Lung (tissue), 16 donors: ENCODE results near the gene KCNJ6. TPM values are rescaled to one million over a fixed set of nuclear protein-coding genes. Genes with fewer than 3 reads are reported as not detected.

Experiments
- ATAC-seq: fragments of 200-7000 bp; cut with Tn5 transposase; one replicate; pipeline ENCODE4 v1.9.1; 2020; ENCODE audit warnings: moderate number of reproducible peaks; ENCODE audit not compliant: insufficient read depth, low FRiP score
- DNase-seq, 3 donors: peaks; one replicate each; pipeline ENCODE4 v3.0.0-alpha.2; 2013 to 2017
- H3K27ac ChIP-seq, 2 donors: one replicate each; pipeline ENCODE4 v1.5.1; 2013; ENCODE audit warnings: mild to moderate bottlenecking in 2 of 2, moderate library complexity in 2 of 2, control low read depth in 1 of 2, inconsistent platforms in 1 of 2, low read depth in 1 of 2, low read length in 1 of 2
- H3K27me3 ChIP-seq, 3 donors: one replicate each; pipeline ENCODE4 v1.5.1; 2013; ENCODE audit warnings: low read length in 2 of 3; ENCODE audit not compliant: control insufficient read depth in 3 of 3, insufficient read depth in 3 of 3
- H3K36me3 ChIP-seq, 4 donors: one replicate each; pipeline ENCODE4 v1.5.1; 2013; ENCODE audit warnings: low read length in 4 of 4, mild to moderate bottlenecking in 1 of 4, moderate library complexity in 1 of 4; ENCODE audit not compliant: control insufficient read depth in 4 of 4, insufficient read depth in 4 of 4
- H3K4me1 ChIP-seq, 5 donors: one replicate each; pipeline ENCODE4 v1.5.1; 2013; ENCODE audit warnings: low read length in 5 of 5, mild to moderate bottlenecking in 2 of 5, moderate library complexity in 1 of 5; ENCODE audit not compliant: control insufficient read depth in 5 of 5, insufficient read depth in 5 of 5
- H3K4me3 ChIP-seq: one replicate; pipeline ENCODE4 v1.5.1; 2013; ENCODE audit warnings: mild to moderate bottlenecking, control low read depth, moderate library complexity
- H3K9ac ChIP-seq, 2 donors: one replicate each; pipeline ENCODE4 v1.5.1; 2013; ENCODE audit warnings: low read length in 2 of 2, control low read depth in 1 of 2; ENCODE audit not compliant: insufficient read depth in 1 of 2
- H3K9me3 ChIP-seq, 4 donors: one replicate each; pipeline ENCODE4 v1.5.1; 2013; ENCODE audit warnings: low read length in 3 of 4, mild to moderate bottlenecking in 1 of 4, moderate library complexity in 1 of 4; ENCODE audit not compliant: control insufficient read depth in 4 of 4, insufficient read depth in 3 of 4
- WGBS, 2 donors: extraction: QIAGEN DNeasy Blood & Tissue Kit; methylation state at CpG; one replicate each; pipeline ENCODE4 v1.1.7; 2013; 5-methylcytosine and 5-hydroxymethylcytosine counted together
- long read RNA-seq, 5 donors: transcript quantifications; one replicate each; lab custom pipeline, GENCODE V29; 2026
- polyA plus RNA-seq, 2 donors: library from polyadenylated mRNA; stranded (reverse); fragments of 200-250 nt; gene quantifications; one replicate each; pipeline ENCODE4 v1.2.1, GENCODE V29; 2013
- total RNA-seq, 2 donors: library from RNA; depleted of rRNA in 1 of 2; stranded (reverse); fragments of >200 nt in 1 of 2; gene quantifications; one replicate each; pipeline ENCODE4 v1.2.1, GENCODE V29; 2014 to 2021
- TF ChIP-seq, protein P1 (sequence below): IDR thresholded peaks from 2 replicates; pipeline ENCODE4 v1.5.1; 2012; ENCODE audit warnings: mild to moderate bottlenecking; ENCODE audit errors: control extremely low read depth, extremely low read depth
- donor health status: control.
- donor health status: control.
- donor health status: Bipolar disorder and iron deficiency.
- donor health status: healthy.
- donor health status: DM: yes; HTN: yes; CAD: no.

Gene KCNJ6, protein sequence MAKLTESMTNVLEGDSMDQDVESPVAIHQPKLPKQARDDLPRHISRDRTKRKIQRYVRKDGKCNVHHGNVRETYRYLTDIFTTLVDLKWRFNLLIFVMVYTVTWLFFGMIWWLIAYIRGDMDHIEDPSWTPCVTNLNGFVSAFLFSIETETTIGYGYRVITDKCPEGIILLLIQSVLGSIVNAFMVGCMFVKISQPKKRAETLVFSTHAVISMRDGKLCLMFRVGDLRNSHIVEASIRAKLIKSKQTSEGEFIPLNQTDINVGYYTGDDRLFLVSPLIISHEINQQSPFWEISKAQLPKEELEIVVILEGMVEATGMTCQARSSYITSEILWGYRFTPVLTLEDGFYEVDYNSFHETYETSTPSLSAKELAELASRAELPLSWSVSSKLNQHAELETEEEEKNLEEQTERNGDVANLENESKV
- under 1 TPM; 0.03 to 0.31 TPM for total RNA-seq
- polyA plus RNA-seq = under 1 TPM; 0.01 to 0.02 TPM
- long read RNA-seq, donor 1 = 0 reads
- long read RNA-seq, donor 2 = 0 reads
- long read RNA-seq, donor 3 = 0 reads
- long read RNA-seq, donor 4 = 0 reads
- long read RNA-seq, donor 5 = 0 reads

DNA sequence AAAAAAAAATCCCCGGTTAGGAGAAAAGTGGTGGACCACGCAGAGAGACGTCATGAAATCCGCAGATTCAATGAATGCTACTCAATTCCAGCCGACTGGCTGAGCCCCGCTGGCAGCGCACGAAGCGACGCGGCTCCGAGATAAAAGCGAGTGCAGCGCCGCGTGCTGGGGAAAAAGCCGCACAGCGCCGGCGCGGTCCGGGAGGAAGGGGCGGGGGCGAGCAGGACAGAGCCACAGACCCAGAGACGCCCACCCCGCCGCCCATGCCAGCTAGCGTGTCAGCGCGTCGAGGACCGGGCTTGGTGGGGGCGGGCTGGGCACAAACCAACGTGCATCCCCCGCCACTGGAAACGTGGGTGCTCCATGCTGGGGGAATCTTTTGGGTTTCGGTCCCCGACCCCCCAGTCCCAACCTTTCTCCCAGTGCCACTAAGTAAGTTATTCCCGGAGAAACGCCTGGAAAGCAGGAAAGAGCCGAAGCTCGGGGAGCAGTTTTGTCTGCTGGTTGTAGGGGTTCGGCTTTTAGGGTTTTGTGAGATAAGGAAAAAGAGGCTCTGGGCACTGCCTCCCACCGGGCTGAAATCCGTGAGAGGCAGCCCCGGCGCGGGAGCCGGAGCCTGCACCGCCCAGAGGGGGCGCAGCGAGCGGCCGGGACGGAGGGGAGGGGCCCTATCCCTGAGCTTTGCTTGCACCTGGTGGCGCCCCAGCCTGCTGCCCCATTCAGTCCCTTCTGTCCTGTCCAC, at the start of gene KCNJ6:
Gene KCNJ6 (minus strand): TSS at position 148 of the 742 bp plus-strand sequence. CDS start 75,775 bp downstream, outside the sequence.
- Histone ChIP-seq H3K27me3 (peaks cover 6 to 51% (median 35%) of the 10 kb centered on the region in 3 donors), H3K4me3 (no peak within 1 kb of the TSS), H3K9me3 (peaks cover 0 to 9% (median 0%) of the 10 kb centered on the region in 4 donors), H3K36me3 (no peaks in the 10 kb centered on the region), H3K27ac (no peak within 1 kb of the TSS), H3K9ac (no peak within 1 kb of the TSS), H3K4me1 (peaks cover 0 to 14% (median 6%) of the 10 kb centered on the region in 5 donors)
- 2% methylated on average over 45 to 56 of the region's 56 CpGs for WGBS, 2 donors
- DNase-seq = peak; percentile 68 to 79 (median 77)
- TF ChIP-seq, protein P1, sequence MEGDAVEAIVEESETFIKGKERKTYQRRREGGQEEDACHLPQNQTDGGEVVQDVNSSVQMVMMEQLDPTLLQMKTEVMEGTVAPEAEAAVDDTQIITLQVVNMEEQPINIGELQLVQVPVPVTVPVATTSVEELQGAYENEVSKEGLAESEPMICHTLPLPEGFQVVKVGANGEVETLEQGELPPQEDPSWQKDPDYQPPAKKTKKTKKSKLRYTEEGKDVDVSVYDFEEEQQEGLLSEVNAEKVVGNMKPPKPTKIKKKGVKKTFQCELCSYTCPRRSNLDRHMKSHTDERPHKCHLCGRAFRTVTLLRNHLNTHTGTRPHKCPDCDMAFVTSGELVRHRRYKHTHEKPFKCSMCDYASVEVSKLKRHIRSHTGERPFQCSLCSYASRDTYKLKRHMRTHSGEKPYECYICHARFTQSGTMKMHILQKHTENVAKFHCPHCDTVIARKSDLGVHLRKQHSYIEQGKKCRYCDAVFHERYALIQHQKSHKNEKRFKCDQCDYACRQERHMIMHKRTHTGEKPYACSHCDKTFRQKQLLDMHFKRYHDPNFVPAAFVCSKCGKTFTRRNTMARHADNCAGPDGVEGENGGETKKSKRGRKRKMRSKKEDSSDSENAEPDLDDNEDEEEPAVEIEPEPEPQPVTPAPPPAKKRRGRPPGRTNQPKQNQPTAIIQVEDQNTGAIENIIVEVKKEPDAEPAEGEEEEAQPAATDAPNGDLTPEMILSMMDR = peak; percentile 26
- ATAC-seq = peak; percentile 72

DNA sequence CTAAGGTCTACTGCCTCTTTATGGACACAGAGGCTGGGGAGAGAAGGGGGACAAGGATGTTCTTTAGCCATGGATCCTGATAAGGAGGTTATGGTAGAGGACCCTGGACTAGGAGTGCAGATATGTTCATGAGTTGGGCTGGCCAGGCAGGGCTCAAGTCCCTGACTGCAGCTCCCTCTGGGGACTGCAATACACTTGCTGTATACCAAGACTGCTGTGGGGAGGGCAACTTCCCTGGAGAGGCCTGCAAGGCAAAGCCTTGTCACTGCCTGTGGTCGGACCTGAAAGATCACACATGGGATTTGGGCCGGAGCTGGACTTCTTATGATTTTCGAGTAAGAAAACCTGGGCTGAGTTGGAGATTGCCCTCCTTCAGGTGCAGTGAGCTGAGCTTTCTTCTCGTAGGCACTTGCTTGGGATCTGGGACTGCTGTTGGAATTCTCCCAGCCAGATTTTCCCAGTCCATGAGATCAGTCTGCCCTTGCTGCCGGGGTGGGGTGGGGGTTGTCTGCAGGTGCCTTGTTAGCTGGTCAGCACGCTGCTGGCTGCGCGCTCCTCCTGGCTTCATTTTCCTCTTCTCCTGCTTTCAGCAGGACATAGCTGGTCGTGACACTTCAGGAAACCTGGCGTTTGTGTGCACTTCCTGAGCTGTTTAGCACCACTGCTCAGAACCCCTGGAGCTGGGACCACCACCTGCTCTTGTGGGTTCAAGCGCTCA, 49.0 kb upstream of the KCNJ6 start:
- TF ChIP-seq, protein P1 = no peak
- DNase-seq = no peak
- WGBS, 2 donors = 61 to 69% methylated on average over 11 of the region's 11 CpGs

DNA sequence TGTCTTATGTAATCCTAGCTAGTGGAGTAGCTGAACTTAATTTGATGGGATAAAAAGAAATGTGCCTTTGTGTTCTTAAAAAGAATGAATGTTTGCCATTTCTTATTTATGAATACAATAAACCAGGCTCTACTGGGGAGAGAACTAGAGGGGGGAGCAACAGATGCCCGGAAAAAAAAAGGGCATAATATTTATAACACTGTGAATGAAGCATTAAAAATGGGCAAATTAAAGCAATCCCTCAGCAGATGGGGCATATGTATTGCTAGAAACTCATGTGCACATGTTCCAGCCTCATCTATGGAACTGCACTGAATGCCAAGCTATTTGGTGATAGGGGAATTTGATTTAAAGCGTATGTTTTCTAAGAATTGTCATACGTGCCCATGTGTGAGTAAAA, 42.3 kb upstream of the KCNJ6 start:
- H3K9ac ChIP-seq = no peak overlapping the region
- TF ChIP-seq, protein P1 = no peak
- H3K4me3 ChIP-seq = no peak overlapping the region
- H3K4me1 ChIP-seq = no peaks in the 10 kb centered on the region
- no peak for ATAC-seq
- DNase-seq = no peak
- 74 to 93% methylated on average over 3 of the region's 3 CpGs for WGBS, 2 donors
- H3K9me3 ChIP-seq = no peaks in the 10 kb centered on the region
- no peaks in the 10 kb centered on the region for H3K36me3 ChIP-seq
- H3K27me3 ChIP-seq = no peaks in the 10 kb centered on the region
- no peak overlapping the region for H3K27ac ChIP-seq

More for the DNA sequence above, 49.0 kb upstream of the KCNJ6 start:
- no peak overlapping the region for H3K27ac ChIP-seq
- no peaks in the 10 kb centered on the region for H3K4me1 ChIP-seq
- no peak for ATAC-seq
- H3K4me3 ChIP-seq = no peak overlapping the region
- no peaks in the 10 kb centered on the region for H3K36me3 ChIP-seq
- no peaks in the 10 kb centered on the region for H3K27me3 ChIP-seq
- H3K9ac ChIP-seq = no peak overlapping the region
- no peaks in the 10 kb centered on the region for H3K9me3 ChIP-seq
